ENCODE data around the gene TRIM37.
"Not testable (repeated sequence)": the region's sequence is repeated elsewhere in the genome, so short reads cannot be mapped to it uniquely, and the experiment has no call there.

The TRIM37 gene

GRCh38 chr17:59101178-59101577 lies 5.5 kb downstream of the TRIM37 start:
- Histone ChIP-seq H3K4me1 (ENCODE audit: insufficient read depth, low read length) (peaks cover 4% of the 10 kb centered on the region), H3K4me3 (ENCODE audit: low read length) (no peak overlapping the region), H3K36me3 (ENCODE audit: insufficient read depth, low read length) (peaks cover 10% of the 10 kb centered on the region), H3K27me3 (ENCODE audit: insufficient read depth, low read length) (no peaks in the 10 kb centered on the region), H2AFZ (ENCODE audit: low read depth, low read length) (no peak overlapping the region), H3K9me3 (ENCODE audit: low read length) (peaks cover 8% of the 10 kb centered on the region)

GRCh38 chr17:59097876-59098275 lies 8.8 kb downstream of the TRIM37 start:
- Histone ChIP-seq H3K4me3 (ENCODE audit: low read length) (no peak overlapping the region), H3K9me3 (ENCODE audit: low read length) (peaks cover 8% of the 10 kb centered on the region), H3K4me1 (ENCODE audit: insufficient read depth, low read length) (no peaks in the 10 kb centered on the region), H3K36me3 (ENCODE audit: insufficient read depth, low read length) (peaks cover 10% of the 10 kb centered on the region), H2AFZ (ENCODE audit: low read depth, low read length) (no peak overlapping the region), H3K27me3 (ENCODE audit: insufficient read depth, low read length) (no peaks in the 10 kb centered on the region)

- no peak overlapping the region for H3K4me3 ChIP-seq (ENCODE audit: low read length)
- H3K27me3 ChIP-seq (ENCODE audit: insufficient read depth, low read length) = no peaks in the 10 kb centered on the region
- no peaks in the 10 kb centered on the region for H3K4me1 ChIP-seq (ENCODE audit: insufficient read depth, low read length)
- peaks cover 4% of the 10 kb centered on the region for H3K9me3 ChIP-seq (ENCODE audit: low read length)
- no peak overlapping the region for H2AFZ ChIP-seq (ENCODE audit: low read depth, low read length)
- H3K36me3 ChIP-seq (ENCODE audit: insufficient read depth, low read length) = peaks cover 5% of the 10 kb centered on the region
Measured at GRCh38 chr17:59094861-59095530, 11.7 kb downstream of the TRIM37 start.

DNA sequence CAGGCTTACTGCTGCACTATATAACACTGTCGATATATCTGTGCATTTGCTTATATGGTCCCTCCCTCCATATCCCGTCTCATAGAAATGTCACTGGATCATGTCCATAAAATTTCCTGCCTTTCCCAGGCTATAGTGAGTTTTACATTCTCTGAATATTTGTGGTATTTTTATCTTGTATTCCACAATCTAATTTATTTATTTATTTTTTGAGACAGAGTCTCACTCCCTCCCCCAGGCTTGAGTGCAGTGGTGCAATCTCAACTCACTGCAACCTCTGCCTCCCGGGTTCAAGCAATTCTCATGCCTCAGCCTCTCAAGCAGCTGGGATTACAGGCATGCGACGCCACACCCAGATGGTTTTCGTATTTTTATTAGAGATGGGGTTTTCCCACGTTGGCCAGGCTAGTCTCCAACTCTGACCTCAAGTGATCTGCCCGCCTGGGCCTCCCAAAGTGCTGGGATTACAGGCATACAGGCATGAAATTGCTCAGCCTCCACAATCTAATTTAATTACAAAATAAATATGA lies 12.9 kb downstream of the TRIM37 start:
- Histone ChIP-seq H2AFZ (ENCODE audit: low read depth, low read length) (no peak overlapping the region), H3K36me3 (ENCODE audit: insufficient read depth, low read length) (peaks cover 12% of the 10 kb centered on the region), H3K4me1 (ENCODE audit: insufficient read depth, low read length) (no peaks in the 10 kb centered on the region), H3K4me3 (ENCODE audit: low read length) (no peak overlapping the region), H3K9me3 (ENCODE audit: low read length) (peaks cover 4% of the 10 kb centered on the region), H3K27me3 (ENCODE audit: insufficient read depth, low read length) (no peaks in the 10 kb centered on the region)

- H3K4me3 ChIP-seq (ENCODE audit: low read length) = no peak overlapping the region
- H2AFZ ChIP-seq (ENCODE audit: low read depth, low read length) = no peak overlapping the region
- no peaks in the 10 kb centered on the region for H3K27me3 ChIP-seq (ENCODE audit: insufficient read depth, low read length)
- no peaks in the 10 kb centered on the region for H3K4me1 ChIP-seq (ENCODE audit: insufficient read depth, low read length)
- peaks cover 2% of the 10 kb centered on the region for H3K9me3 ChIP-seq (ENCODE audit: low read length)
- H3K36me3 ChIP-seq (ENCODE audit: insufficient read depth, low read length) = peaks cover 14% of the 10 kb centered on the region
Measured at GRCh38 chr17:59093145-59093701, 13.5 kb downstream of the TRIM37 start.

GRCh38 chr17:59090593-59090992 lies 16.1 kb downstream of the TRIM37 start:
- not testable (repeated sequence) for H2AFZ ChIP-seq (ENCODE audit: low read depth, low read length); H3K9me3 ChIP-seq (ENCODE audit: low read length); H3K4me3 ChIP-seq (ENCODE audit: low read length); H3K27me3 ChIP-seq (ENCODE audit: insufficient read depth, low read length); H3K4me1 ChIP-seq (ENCODE audit: insufficient read depth, low read length)
- peaks cover 26% of the 10 kb centered on the region for H3K36me3 ChIP-seq (ENCODE audit: insufficient read depth, low read length)

- H3K27me3 ChIP-seq (ENCODE audit: insufficient read depth, low read length) = no peaks in the 10 kb centered on the region
- peaks cover 2% of the 10 kb centered on the region for H3K9me3 ChIP-seq (ENCODE audit: low read length)
- H3K4me1 ChIP-seq (ENCODE audit: insufficient read depth, low read length) = no peaks in the 10 kb centered on the region
- H3K36me3 ChIP-seq (ENCODE audit: insufficient read depth, low read length) = peaks cover 37% of the 10 kb centered on the region
- H2AFZ ChIP-seq (ENCODE audit: low read depth, low read length) = no peak overlapping the region
- no peak overlapping the region for H3K4me3 ChIP-seq (ENCODE audit: low read length)
Measured at GRCh38 chr17:59084154-59084553, 22.5 kb downstream of the TRIM37 start.

- Histone ChIP-seq H2AFZ (ENCODE audit: low read depth, low read length) (no peak overlapping the region), H3K4me3 (ENCODE audit: low read length) (no peak overlapping the region), H3K27me3 (ENCODE audit: insufficient read depth, low read length) (no peaks in the 10 kb centered on the region), H3K9me3 (ENCODE audit: low read length) (no peaks in the 10 kb centered on the region), H3K36me3 (ENCODE audit: insufficient read depth, low read length) (peaks cover 40% of the 10 kb centered on the region), H3K4me1 (ENCODE audit: insufficient read depth, low read length) (no peaks in the 10 kb centered on the region)
Measured at GRCh38 chr17:59074494-59074893, 32.2 kb downstream of the TRIM37 start.

GRCh38 chr17:59073972-59074371 lies 32.7 kb downstream of the TRIM37 start:
- H3K4me3 ChIP-seq (ENCODE audit: low read length) = no peak overlapping the region
- H3K36me3 ChIP-seq (ENCODE audit: insufficient read depth, low read length) = peaks cover 36% of the 10 kb centered on the region
- H2AFZ ChIP-seq (ENCODE audit: low read depth, low read length) = no peak overlapping the region
- H3K9me3 ChIP-seq (ENCODE audit: low read length) = no peaks in the 10 kb centered on the region
- no peaks in the 10 kb centered on the region for H3K27me3 ChIP-seq (ENCODE audit: insufficient read depth, low read length)
- no peaks in the 10 kb centered on the region for H3K4me1 ChIP-seq (ENCODE audit: insufficient read depth, low read length)

GRCh38 chr17:59069856-59070255 lies 36.8 kb downstream of the TRIM37 start:
- Histone ChIP-seq H3K4me1 (ENCODE audit: insufficient read depth, low read length) (no peaks in the 10 kb centered on the region), H3K27me3 (ENCODE audit: insufficient read depth, low read length) (no peaks in the 10 kb centered on the region), H2AFZ (ENCODE audit: low read depth, low read length) (no peak overlapping the region), H3K4me3 (ENCODE audit: low read length) (no peak overlapping the region), H3K9me3 (ENCODE audit: low read length) (no peaks in the 10 kb centered on the region), H3K36me3 (ENCODE audit: insufficient read depth, low read length) (peaks cover 30% of the 10 kb centered on the region)

- Histone ChIP-seq H2AFZ (ENCODE audit: low read depth, low read length) (no peak overlapping the region), H3K9me3 (ENCODE audit: low read length) (peaks cover 2% of the 10 kb centered on the region), H3K27me3 (ENCODE audit: insufficient read depth, low read length) (no peaks in the 10 kb centered on the region), H3K36me3 (ENCODE audit: insufficient read depth, low read length) (peaks cover 26% of the 10 kb centered on the region), H3K4me3 (ENCODE audit: low read length) (no peak overlapping the region), H3K4me1 (ENCODE audit: insufficient read depth, low read length) (no peaks in the 10 kb centered on the region)
Measured at GRCh38 chr17:59067756-59068155, 38.9 kb downstream of the TRIM37 start.

GRCh38 chr17:59067340-59067739 lies 39.3 kb downstream of the TRIM37 start:
- H3K36me3 ChIP-seq (ENCODE audit: insufficient read depth, low read length) = peaks cover 28% of the 10 kb centered on the region
- H3K9me3 ChIP-seq (ENCODE audit: low read length) = peaks cover 2% of the 10 kb centered on the region
- no peak overlapping the region for H2AFZ ChIP-seq (ENCODE audit: low read depth, low read length)

DNA sequence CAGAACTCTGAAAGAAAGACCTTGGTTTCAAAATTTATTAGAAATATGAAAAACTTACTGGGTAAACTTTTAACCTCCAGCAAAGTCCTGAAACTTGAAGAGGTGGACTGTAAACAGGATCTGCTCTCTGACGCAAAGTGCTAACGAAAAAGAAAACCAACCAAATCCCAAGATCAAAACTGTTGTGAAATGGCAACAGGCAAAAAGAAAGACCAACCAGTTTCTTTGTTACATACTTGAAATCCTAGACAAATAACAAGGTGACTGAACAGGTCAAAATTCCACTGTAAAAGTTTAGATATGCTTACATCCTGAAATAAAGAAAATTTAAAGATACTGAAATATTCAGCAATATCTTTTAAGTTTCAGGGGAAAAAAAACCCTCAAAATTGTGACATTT lies 44.2 kb downstream of the TRIM37 start:
- Histone ChIP-seq H3K4me3 (ENCODE audit: low read length) (no peak overlapping the region), H3K4me1 (ENCODE audit: insufficient read depth, low read length) (no peaks in the 10 kb centered on the region), H2AFZ (ENCODE audit: low read depth, low read length) (no peak overlapping the region), H3K27me3 (ENCODE audit: insufficient read depth, low read length) (no peaks in the 10 kb centered on the region), H3K9me3 (ENCODE audit: low read length) (peaks cover 2% of the 10 kb centered on the region), H3K36me3 (ENCODE audit: insufficient read depth, low read length) (peaks cover 29% of the 10 kb centered on the region)

More at GRCh38 chr17:59067340-59067739, 39.3 kb downstream of the TRIM37 start:
- Histone ChIP-seq H3K4me3 (ENCODE audit: low read length) (no peak overlapping the region), H3K4me1 (ENCODE audit: insufficient read depth, low read length) (no peaks in the 10 kb centered on the region), H3K27me3 (ENCODE audit: insufficient read depth, low read length) (no peaks in the 10 kb centered on the region)

Measured in neuron (in vitro differentiated cells).